IPS DF 6.9 (cell line): Measurements from ENCODE around the gene PPM1F.
"Not testable (repeated sequence)": the region's sequence is repeated elsewhere in the genome, so short reads cannot be mapped to it uniquely, and the experiment has no call there.

Source experiments
- DNase-seq: peaks from one replicate; pipeline ENCODE4 v3.0.0-alpha.2; 2013; ENCODE audit warnings: low read depth, low spot score
- H3K27ac ChIP-seq: one replicate; pipeline ENCODE4 v1.5.1; 2013; ENCODE audit warnings: low read length, control low read depth
- H3K27me3 ChIP-seq: 2 replicates; pipeline ENCODE4 v1.6.1; 2013; ENCODE audit warnings: mild to moderate bottlenecking, low read length; ENCODE audit not compliant: control insufficient read depth, insufficient read depth
- H3K36me3 ChIP-seq: 2 replicates; pipeline ENCODE4 v1.6.1; 2013; ENCODE audit warnings: low read length; ENCODE audit not compliant: control insufficient read depth, insufficient read depth
- H3K4me1 ChIP-seq: 2 replicates; pipeline ENCODE4 v1.6.1; 2013; ENCODE audit warnings: low read length; ENCODE audit not compliant: control insufficient read depth, insufficient read depth
- H3K4me3 ChIP-seq: 2 replicates; pipeline ENCODE4 v1.5.1; 2013; ENCODE audit warnings: mild to moderate bottlenecking, low read length
- H3K9me3 ChIP-seq: 2 replicates; pipeline ENCODE4 v1.6.1; 2013; ENCODE audit warnings: low read length, inconsistent platforms; ENCODE audit not compliant: control insufficient read depth, insufficient read depth
- WGBS: extraction: QIAGEN DNeasy Blood & Tissue Kit; methylation state at CpG from one replicate; pipeline ENCODE4 v1.1.7; 2013; ENCODE audit warnings: mixed read lengths, missing lambda C conversion rate; ENCODE audit not compliant: insufficient read length, insufficient coverage; 5-methylcytosine and 5-hydroxymethylcytosine counted together

The PPM1F gene

GRCh38 chr22:21947040-21948014 lies 5.3 kb downstream of the PPM1F start:
- Histone ChIP-seq H3K36me3 (no peaks in the 10 kb centered on the region; the same call in 1 of the 2 replicates), H3K27ac (no peak overlapping the region), H3K4me3 (no peak overlapping the region), H3K27me3 (no peaks in the 10 kb centered on the region), H3K9me3 (no peaks in the 10 kb centered on the region), H3K4me1 (no peaks in the 10 kb centered on the region)
- no peak for DNase-seq
- no CpG with 5 or more reads among the region's 16 CpGs for WGBS

- DNase-seq = no peak
- Histone ChIP-seq H3K36me3 (no peaks in the 10 kb centered on the region; the same call in 1 of the 2 replicates), H3K27me3 (no peaks in the 10 kb centered on the region), H3K4me1 (no peaks in the 10 kb centered on the region), H3K4me3 (no peak overlapping the region), H3K9me3 (no peaks in the 10 kb centered on the region), H3K27ac (no peak overlapping the region)
- WGBS = no CpG with 5 or more reads among the region's 12 CpGs
Observed at GRCh38 chr22:21946262-21946925, 6.3 kb downstream of the PPM1F start.

GRCh38 chr22:21945453-21946261 lies 7.0 kb downstream of the PPM1F start:
- no CpG with 5 or more reads among the region's 13 CpGs for WGBS
- no peaks in the 10 kb centered on the region; the same call in 1 of the 2 replicates for H3K36me3 ChIP-seq
- no peak for DNase-seq
- no peak overlapping the region for H3K27ac ChIP-seq
- no peaks in the 10 kb centered on the region for H3K4me1 ChIP-seq
- H3K9me3 ChIP-seq = no peaks in the 10 kb centered on the region
- H3K27me3 ChIP-seq = no peaks in the 10 kb centered on the region
- H3K4me3 ChIP-seq = no peak overlapping the region

- no peak for DNase-seq
- no peaks in the 10 kb centered on the region for H3K4me1 ChIP-seq
- no peaks in the 10 kb centered on the region; the same call in 1 of the 2 replicates for H3K36me3 ChIP-seq
- no peak overlapping the region for H3K27ac ChIP-seq
- no CpG with 5 or more reads among the region's 7 CpGs for WGBS
- no peaks in the 10 kb centered on the region for H3K9me3 ChIP-seq
- no peak overlapping the region for H3K4me3 ChIP-seq
- H3K27me3 ChIP-seq = no peaks in the 10 kb centered on the region
Observed at GRCh38 chr22:21944871-21945270, 7.8 kb downstream of the PPM1F start.

GRCh38 chr22:21943571-21944448 lies 8.8 kb downstream of the PPM1F start:
- Histone ChIP-seq H3K4me3 (no peak overlapping the region), H3K4me1 (no peaks in the 10 kb centered on the region), H3K27me3 (no peaks in the 10 kb centered on the region), H3K9me3 (no peaks in the 10 kb centered on the region), H3K36me3 (no peaks in the 10 kb centered on the region; the same call in 1 of the 2 replicates), H3K27ac (no peak overlapping the region)
- WGBS = no CpG with 5 or more reads among the region's 18 CpGs
- no peak for DNase-seq

- DNase-seq = no peak
- Histone ChIP-seq H3K4me1 (no peaks in the 10 kb centered on the region), H3K9me3 (no peaks in the 10 kb centered on the region), H3K27ac (no peak overlapping the region), H3K27me3 (no peaks in the 10 kb centered on the region), H3K36me3 (no peaks in the 10 kb centered on the region; the same call in 1 of the 2 replicates), H3K4me3 (no peak overlapping the region)
- no CpG with 5 or more reads among the region's 19 CpGs for WGBS
Observed at GRCh38 chr22:21942407-21943343, 10.0 kb downstream of the PPM1F start.

GRCh38 chr22:21941921-21942320 lies 10.7 kb downstream of the PPM1F start:
- Histone ChIP-seq H3K4me3 (no peak overlapping the region), H3K27me3 (no peaks in the 10 kb centered on the region), H3K27ac (no peak overlapping the region), H3K36me3 (no peaks in the 10 kb centered on the region; the same call in 1 of the 2 replicates), H3K4me1 (no peaks in the 10 kb centered on the region), H3K9me3 (no peaks in the 10 kb centered on the region)
- DNase-seq = no peak
- WGBS = no CpG with 5 or more reads among the region's 8 CpGs

GRCh38 chr22:21940521-21940920 lies 12.1 kb downstream of the PPM1F start:
- Histone ChIP-seq H3K9me3 (no peaks in the 10 kb centered on the region), H3K36me3 (no peaks in the 10 kb centered on the region; the same call in 1 of the 2 replicates), H3K4me3 (no peak overlapping the region), H3K27me3 (no peaks in the 10 kb centered on the region), H3K4me1 (no peaks in the 10 kb centered on the region), H3K27ac (no peak overlapping the region)
- no CpG with 5 or more reads among the region's 3 CpGs for WGBS
- no peak for DNase-seq

- WGBS = no CpG with 5 or more reads among the region's 5 CpGs
- not testable (repeated sequence) for H3K4me3 ChIP-seq, H3K9me3 ChIP-seq, H3K4me1 ChIP-seq, H3K27ac ChIP-seq, H3K27me3 ChIP-seq, H3K36me3 ChIP-seq, DNase-seq
Observed at GRCh38 chr22:21939935-21940334, 12.7 kb downstream of the PPM1F start.
